ENCODE data around the gene ZNF683.

GRCh38 chr1:26349877-26350244 is 22.7 kb downstream of the ZNF683 start:
- TF ChIP-seq ZNF362 (tag by site-specific recombination; IDR thresholded peaks at IDR 0.05) (no peak), ZNF707 (tag by site-specific recombination; IDR thresholded peaks at IDR 0.05) (no peak), CTCF (tag by site-specific recombination; IDR thresholded peaks at IDR 0.05) (no peak), ZNF324 (tag by site-specific recombination; IDR thresholded peaks at IDR 0.05) (no peak), YY1 (tag by site-specific recombination; IDR thresholded peaks at IDR 0.05) (no peak), ZNF792 (tag by site-specific recombination; IDR thresholded peaks at IDR 0.05) (no peak), REPIN1 (tag by site-specific recombination; IDR thresholded peaks at IDR 0.05; ENCODE audit: low read depth) (no peak), KLF10 (tag by site-specific recombination; IDR thresholded peaks at IDR 0.05) (no peak), REST (tag by site-specific recombination; IDR thresholded peaks at IDR 0.05) (no peak), ZNF521 (tag by site-specific recombination; IDR thresholded peaks at IDR 0.05) (no peak), PATZ1 (tag by site-specific recombination; IDR thresholded peaks at IDR 0.05) (no peak), ZNF639 (tag by site-specific recombination; IDR thresholded peaks at IDR 0.05) (no peak), ZFP3 (tag by site-specific recombination; IDR thresholded peaks at IDR 0.05; ENCODE audit: low read depth) (no peak)
